GM23338 (cell line): Measurements from ENCODE around the gene MGLL. TPM values are rescaled to one million over a fixed set of nuclear protein-coding genes. Genes with fewer than 3 reads are reported as not detected.
"Not testable (repeated sequence)": the region's sequence is repeated elsewhere in the genome, so short reads cannot be mapped to it uniquely, and the experiment has no call there.

Experiments used
- ATAC-seq: fragments of 200-7000 bp; cut with Tn5 transposase; 3 replicates; pipeline ENCODE4 v1.9.1; 2020
- DNase-seq: peaks from one replicate; pipeline ENCODE4 v3.0.0-alpha.2; 2015; ENCODE audit warnings: low spot score
- H2AFZ ChIP-seq: fragments of 200-600 bp; sonication (generic); 2 replicates; pipeline ENCODE4 v1.8.0; 2016; ENCODE audit warnings: antibody characterized with exemption, mild to moderate bottlenecking, moderate library complexity
- H3F3A ChIP-seq: fragments of 200-600 bp; sonication (generic); replicated peaks from 2 replicates; pipeline ENCODE4 v1.8.0; 2017; ENCODE audit warnings: antibody characterized with exemption, mixed run types, low read depth
- H3K27ac ChIP-seq: fragments of 200-600 bp; sonication (generic); 2 replicates; pipeline ENCODE4 v1.6.1; 2016; ENCODE audit warnings: low read depth
- H3K27me3 ChIP-seq: fragments of 200-600 bp; sonication (generic); 2 replicates; pipeline ENCODE4 v1.8.0; 2016; ENCODE audit warnings: mild to moderate bottlenecking, mixed run types, moderate library complexity; ENCODE audit not compliant: insufficient read depth
- H3K36me3 ChIP-seq: fragments of 200-600 bp; sonication (generic); 2 replicates; pipeline ENCODE4 v1.8.0; 2016; ENCODE audit warnings: mild to moderate bottlenecking; ENCODE audit not compliant: insufficient read depth
- H3K4me1 ChIP-seq: fragments of 200-600 bp; sonication (generic); 2 replicates; pipeline ENCODE4 v1.8.0; 2016; ENCODE audit warnings: mild to moderate bottlenecking, moderate library complexity; ENCODE audit not compliant: insufficient read depth
- H3K4me2 ChIP-seq: fragments of 200-600 bp; sonication (generic); 2 replicates; pipeline ENCODE4 v1.7.1; 2017; ENCODE audit warnings: mixed run types
- H3K4me3 ChIP-seq: fragments of 200-600 bp; sonication (generic); 2 replicates; pipeline ENCODE4 v1.6.1; 2016; ENCODE audit warnings: mixed run types
- H3K79me2 ChIP-seq: fragments of 200-600 bp; sonication (generic); replicated peaks from 2 replicates; pipeline ENCODE4 v1.8.0; 2017; ENCODE audit warnings: mild to moderate bottlenecking; ENCODE audit not compliant: insufficient read depth
- H3K9me2 ChIP-seq: fragments of 200-600 bp; sonication (generic); 2 replicates; pipeline ENCODE4 v1.8.0; 2017; ENCODE audit not compliant: insufficient read depth
- H4K20me1 ChIP-seq: fragments of 200-600 bp; sonication (generic); replicated peaks from 2 replicates; pipeline ENCODE4 v1.8.0; 2017; ENCODE audit warnings: mild to moderate bottlenecking; ENCODE audit not compliant: insufficient read depth
- H3K27ac Mint-ChIP-seq: 2 replicates; pipeline ENCODE4 v1.8.0; 2020; ENCODE audit warnings: inconsistent platforms, mild to moderate bottlenecking, moderate library complexity, mixed read lengths
- H3K27me3 Mint-ChIP-seq: 3 replicates; pipeline ENCODE4 v1.8.0; 2022; ENCODE audit warnings: low read depth, mild to moderate bottlenecking, moderate library complexity, mixed read lengths, inconsistent platforms; ENCODE audit not compliant: insufficient read depth, poor library complexity
- H3K36me3 Mint-ChIP-seq: 3 replicates; pipeline ENCODE4 v1.8.0; 2021; ENCODE audit warnings: low read depth, mild to moderate bottlenecking, inconsistent platforms, moderate library complexity, mixed read lengths
- H3K4me1 Mint-ChIP-seq: 3 replicates; pipeline ENCODE4 v1.8.0; 2020; ENCODE audit warnings: mild to moderate bottlenecking, inconsistent platforms, mixed read lengths
- H3K4me3 Mint-ChIP-seq: 3 replicates; pipeline ENCODE4 v1.8.0; 2021; ENCODE audit warnings: moderate library complexity, mild to moderate bottlenecking, inconsistent platforms, mixed read lengths
- H3K9me3 Mint-ChIP-seq: 3 replicates; pipeline ENCODE4 v1.8.0; 2020; ENCODE audit warnings: moderate library complexity, mild to moderate bottlenecking, inconsistent platforms, mixed read lengths
- EZH2 ChIP-seq: fragments of 200-600 bp; sonication (generic); IDR thresholded peaks from one replicate; pipeline ENCODE4 v1.8.0; 2017; ENCODE audit warnings: antibody characterized with exemption, mild to moderate bottlenecking, low read depth; ENCODE audit not compliant: unreplicated experiment
- NANOG ChIP-seq: IDR thresholded peaks from 2 replicates; pipeline ENCODE4 v1.6.1; 2016; ENCODE audit warnings: antibody characterized with exemption, borderline replicate concordance
- STAT1 ChIP-seq: IDR thresholded peaks from one replicate; pipeline ENCODE4 v1.6.1; 2016; ENCODE audit warnings: antibody characterized with exemption; ENCODE audit not compliant: unreplicated experiment
- ZNF114 ChIP-seq: fragments of 250-450 bp; sonication (Bioruptor Pico); IDR thresholded peaks from 2 replicates; pipeline ENCODE4 v1.5.0; 2020; ENCODE audit warnings: mild to moderate bottlenecking, moderate library complexity
- polyA plus RNA-seq: library from polyadenylated mRNA; unstranded; fragments of >200 nt; fragmentation: Nextera tagmentation; extraction: Ambion mirVana; gene quantifications from 2 replicates; pipeline ENCODE4 v1.2.1, GENCODE V29; 2016
- total RNA-seq: library from RNA; depleted of rRNA; stranded (reverse); fragments of >200 nt; shearing (Covaris generic); gene quantifications from 2 replicates; pipeline ENCODE4 v1.2.3, GENCODE V29; 2014
- TF ChIP-seq, protein P1 (sequence below), 2 experiments: fragments of 200-600 bp in 1 of 2; sonication (generic) in 1 of 2; conservative IDR thresholded peaks; 2 replicates each; pipeline versions ENCODE4 v1.5.1 to v1.6.1; 2016 to 2017; ENCODE audit warnings: antibody characterized with exemption in 2 of 2, low read depth in 2 of 2, mild to moderate bottlenecking in 2 of 2, moderate library complexity in 1 of 2

Gene MGLL
- total and polyA plus RNA-seq, 2 experiments from 2014 or later: 0.71 to 0.83 TPM

DNA sequence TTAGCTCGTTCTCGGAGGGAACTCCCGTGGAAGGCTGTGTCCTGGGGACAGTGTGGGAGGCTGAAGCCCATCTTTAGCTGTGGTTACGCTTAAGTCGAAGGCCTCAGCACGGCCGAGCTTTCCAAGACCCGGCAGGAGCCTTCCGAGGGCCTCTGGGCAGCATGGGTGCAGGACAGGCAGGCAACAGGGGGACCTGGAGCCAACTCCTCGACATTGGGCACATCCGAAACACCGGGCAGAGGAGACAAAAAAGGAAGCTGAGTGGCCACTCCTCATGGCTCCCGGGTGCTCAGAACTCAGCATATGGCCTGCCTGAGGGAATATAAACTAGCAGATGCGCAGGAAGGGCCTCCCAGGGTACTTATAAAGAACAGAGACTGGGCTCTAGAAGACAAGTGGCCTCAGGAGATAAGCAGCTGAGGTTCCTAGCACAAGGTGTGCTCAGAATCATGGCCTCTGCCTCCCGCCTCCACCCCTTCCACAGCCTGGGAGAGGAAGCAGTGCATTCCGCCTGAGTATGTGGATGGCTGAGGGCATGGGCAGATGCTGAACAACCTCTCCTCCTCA is 115.4 kb downstream of the MGLL start:
- Mint-ChIP-seq H3K4me1 (peaks cover 24% of the 10 kb centered on the region), H3K9me3 (peaks cover 14% of the 10 kb centered on the region; the same call in 2 of the 3 replicates), H3K27me3 (peaks cover 14% of the 10 kb centered on the region), H3K36me3 (no peaks in the 10 kb centered on the region), H3K27ac (no peak overlapping the region), H3K4me3 (no peak overlapping the region)
- Histone ChIP-seq H3K4me2 (no peak overlapping the region), H3K27me3 (no peaks in the 10 kb centered on the region), H3K79me2 (no peaks in the 10 kb centered on the region), H3F3A (no peaks in the 10 kb centered on the region), H3K4me3 (no peak overlapping the region), H2AFZ (no peak overlapping the region), H3K9me2 (no peaks in the 10 kb centered on the region), H3K27ac (no peak overlapping the region), H3K4me1 (peaks cover 9% of the 10 kb centered on the region), H4K20me1 (no peaks in the 10 kb centered on the region), H3K36me3 (no peaks in the 10 kb centered on the region)
- DNase-seq: no peak
- no peak for TF ChIP-seq ZNF114 (CRISPR knock-in tag)
- no peak for ATAC-seq

DNA sequence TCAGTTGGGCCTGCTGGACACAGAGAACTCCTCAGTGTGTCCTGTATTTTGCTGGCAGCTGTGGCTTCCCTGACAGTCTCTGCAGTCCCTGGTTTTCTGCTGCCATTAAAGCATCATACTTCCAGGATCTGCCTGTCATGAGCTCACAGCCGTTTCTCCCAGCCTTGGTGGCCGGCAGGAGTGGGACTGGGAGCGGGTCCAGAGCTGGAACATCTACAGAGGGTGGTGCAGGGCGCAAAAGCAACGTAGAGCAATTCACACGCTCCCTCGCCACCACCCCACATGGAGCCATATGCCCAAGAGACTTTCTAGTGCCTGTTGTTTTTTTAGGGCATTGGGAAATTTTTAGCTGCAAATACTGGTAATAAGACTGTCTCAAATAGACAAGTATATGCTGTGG is 116.0 kb downstream of the MGLL start:
- no peaks in the 10 kb centered on the region for H3K9me2 ChIP-seq
- Mint-ChIP-seq H3K36me3 (no peaks in the 10 kb centered on the region), H3K9me3 (peaks cover 14% of the 10 kb centered on the region; the same call in 2 of the 3 replicates), H3K27me3 (peaks cover 14% of the 10 kb centered on the region), H3K4me3 (no peak overlapping the region), H3K27ac (no peak overlapping the region), H3K4me1 (peaks cover 23% of the 10 kb centered on the region)
- no peaks in the 10 kb centered on the region for H3F3A ChIP-seq
- no peak overlapping the region for H3K4me2 ChIP-seq
- no peak for DNase-seq
- no peak overlapping the region for H2AFZ ChIP-seq
- H3K4me3 ChIP-seq: no peak overlapping the region
- H3K4me1 ChIP-seq: peaks cover 9% of the 10 kb centered on the region
- H3K27ac ChIP-seq: no peak overlapping the region
- H3K27me3 ChIP-seq: no peaks in the 10 kb centered on the region
- no peaks in the 10 kb centered on the region for H3K36me3 ChIP-seq
- no peaks in the 10 kb centered on the region for H3K79me2 ChIP-seq
- no peak for TF ChIP-seq STAT1
- TF ChIP-seq, protein P1, sequence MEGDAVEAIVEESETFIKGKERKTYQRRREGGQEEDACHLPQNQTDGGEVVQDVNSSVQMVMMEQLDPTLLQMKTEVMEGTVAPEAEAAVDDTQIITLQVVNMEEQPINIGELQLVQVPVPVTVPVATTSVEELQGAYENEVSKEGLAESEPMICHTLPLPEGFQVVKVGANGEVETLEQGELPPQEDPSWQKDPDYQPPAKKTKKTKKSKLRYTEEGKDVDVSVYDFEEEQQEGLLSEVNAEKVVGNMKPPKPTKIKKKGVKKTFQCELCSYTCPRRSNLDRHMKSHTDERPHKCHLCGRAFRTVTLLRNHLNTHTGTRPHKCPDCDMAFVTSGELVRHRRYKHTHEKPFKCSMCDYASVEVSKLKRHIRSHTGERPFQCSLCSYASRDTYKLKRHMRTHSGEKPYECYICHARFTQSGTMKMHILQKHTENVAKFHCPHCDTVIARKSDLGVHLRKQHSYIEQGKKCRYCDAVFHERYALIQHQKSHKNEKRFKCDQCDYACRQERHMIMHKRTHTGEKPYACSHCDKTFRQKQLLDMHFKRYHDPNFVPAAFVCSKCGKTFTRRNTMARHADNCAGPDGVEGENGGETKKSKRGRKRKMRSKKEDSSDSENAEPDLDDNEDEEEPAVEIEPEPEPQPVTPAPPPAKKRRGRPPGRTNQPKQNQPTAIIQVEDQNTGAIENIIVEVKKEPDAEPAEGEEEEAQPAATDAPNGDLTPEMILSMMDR (conservative IDR thresholded peaks at IDR 0.05; ENCODE audit: low read depth in 2 of 2): no peak
- TF ChIP-seq ZNF114 (CRISPR knock-in tag): no peak
- no peak for TF ChIP-seq EZH2
- no peak for TF ChIP-seq NANOG
- H4K20me1 ChIP-seq: no peaks in the 10 kb centered on the region
- ATAC-seq: no peak

DNA sequence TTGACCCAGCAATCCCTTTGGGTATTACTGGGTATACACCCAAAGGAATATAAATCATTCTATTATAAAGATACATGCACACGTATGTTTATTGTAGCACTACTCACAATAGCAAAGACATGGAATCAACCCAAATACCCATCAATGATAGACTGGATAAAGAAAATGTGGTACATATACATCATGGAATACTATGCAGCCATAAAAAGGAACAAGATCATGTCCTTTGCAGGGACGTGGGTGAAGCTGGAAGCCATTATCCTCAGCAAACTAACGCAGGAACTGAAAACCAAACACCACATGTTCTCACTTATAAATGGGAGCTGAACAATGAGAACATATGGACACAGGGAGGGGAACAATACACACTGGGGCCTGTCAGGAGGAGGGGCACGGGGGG is 117.5 kb downstream of the MGLL start:
- H3K36me3 ChIP-seq, H3K4me1 ChIP-seq, H3K27me3 ChIP-seq, H3K27ac ChIP-seq, ATAC-seq, H3K79me2 ChIP-seq, H3K4me3 Mint-ChIP-seq, H3K27ac Mint-ChIP-seq, H2AFZ ChIP-seq, H3K4me3 ChIP-seq, H4K20me1 ChIP-seq, H3K9me2 ChIP-seq, DNase-seq, H3K36me3 Mint-ChIP-seq, H3F3A ChIP-seq, H3K4me2 ChIP-seq: not testable (repeated sequence)
- Mint-ChIP-seq H3K27me3 (peaks cover 17% of the 10 kb centered on the region), H3K4me1 (peaks cover 16% of the 10 kb centered on the region), H3K9me3 (peaks cover 14% of the 10 kb centered on the region; the same call in 2 of the 3 replicates)
